COR-L47 (cell line): Measurements from ENCODE around the gene PRR14L.
"Not testable (repeated sequence)": the region's sequence is repeated elsewhere in the genome, so short reads cannot be mapped to it uniquely, and the experiment has no call there.

Source experiments
- DNase-seq: peaks from one replicate; lab custom pipeline; 2025; lab: John Stamatoyannopoulos, UW

The PRR14L gene

GRCh38 chr22:31749636-31750364, at the start of gene PRR14L:
Gene PRR14L (minus strand): TSS chr22:31750132. CDS start chr22:31738860, 11,272 bp downstream.
- DNase-seq: peak; percentile 96

GRCh38 chr22:31799358-31799757, 49.4 kb upstream of the PRR14L start:
- DNase-seq: not testable (repeated sequence)

- no peak for DNase-seq
Measured at GRCh38 chr22:31790240-31790639, 40.3 kb upstream of the PRR14L start.

GRCh38 chr22:31789803-31790202, 39.9 kb upstream of the PRR14L start:
- DNase-seq: no peak

GRCh38 chr22:31776231-31776630, 26.3 kb upstream of the PRR14L start:
- no peak for DNase-seq

GRCh38 chr22:31773416-31773815, 23.5 kb upstream of the PRR14L start:
- no peak for DNase-seq

GRCh38 chr22:31768422-31769059, 18.6 kb upstream of the PRR14L start:
- DNase-seq: no peak

- DNase-seq: no peak
Measured at GRCh38 chr22:31764785-31765184, 14.9 kb upstream of the PRR14L start.

GRCh38 chr22:31758860-31759259, 8.9 kb upstream of the PRR14L start:
- not testable (repeated sequence) for DNase-seq

- no peak for DNase-seq
Measured at GRCh38 chr22:31757265-31757664, 7.3 kb upstream of the PRR14L start.

GRCh38 chr22:31754813-31755212, 4.9 kb upstream of the PRR14L start:
- DNase-seq: no peak

- peak; percentile 96 for DNase-seq
Measured at GRCh38 chr22:31753634-31754501, 3.9 kb upstream of the PRR14L start, which contains the start of gene DEPDC5. Gene DEPDC5 (plus strand): TSS chr22:31754019. CDS start chr22:31754922, 903 bp downstream.

GRCh38 chr22:31753005-31753633, 3.2 kb upstream of the PRR14L start:
- no peak for DNase-seq

GRCh38 chr22:31752096-31752847, 2.3 kb upstream of the PRR14L start:
- no peak for DNase-seq

- no peak for DNase-seq
Measured at GRCh38 chr22:31750365-31751284, 693 bp upstream of the PRR14L start.

- peak; percentile 9 for DNase-seq
Measured at GRCh38 chr22:31748490-31748889, 1.4 kb downstream of the PRR14L start.

GRCh38 chr22:31747441-31747840, 2.5 kb downstream of the PRR14L start:
- DNase-seq: no peak

GRCh38 chr22:31743871-31744270, 6.1 kb downstream of the PRR14L start:
- DNase-seq: no peak

- no peak for DNase-seq
Measured at GRCh38 chr22:31742682-31743081, 7.2 kb downstream of the PRR14L start.

GRCh38 chr22:31742115-31742514, 7.8 kb downstream of the PRR14L start:
- DNase-seq: no peak
